GM04504 (cell line): Measurements from ENCODE around the gene SYK.

Source experiments
- DNase-seq: peaks from one replicate; pipeline ENCODE4 v3.0.0-alpha.2; 2012; ENCODE audit warnings: low read depth

The SYK gene

GRCh38 chr9:90946982-90947381 is 145.4 kb downstream of the SYK start:
- no peak for DNase-seq
